GM18909 (cell line): ENCODE data around the gene LRRC32.

Source experiments
- ATAC-seq: cut with Tn5 transposase; IDR thresholded peaks from one replicate; pipeline ENCODE4 v1.9.1; 2021; ENCODE audit warnings: mild to moderate bottlenecking; ENCODE audit not compliant: unreplicated experiment, poor library complexity

LRRC32 gene

GRCh38 chr11:76665921-76666351 lies 4.6 kb downstream of the LRRC32 start:
- ATAC-seq, result no peak

DNA sequence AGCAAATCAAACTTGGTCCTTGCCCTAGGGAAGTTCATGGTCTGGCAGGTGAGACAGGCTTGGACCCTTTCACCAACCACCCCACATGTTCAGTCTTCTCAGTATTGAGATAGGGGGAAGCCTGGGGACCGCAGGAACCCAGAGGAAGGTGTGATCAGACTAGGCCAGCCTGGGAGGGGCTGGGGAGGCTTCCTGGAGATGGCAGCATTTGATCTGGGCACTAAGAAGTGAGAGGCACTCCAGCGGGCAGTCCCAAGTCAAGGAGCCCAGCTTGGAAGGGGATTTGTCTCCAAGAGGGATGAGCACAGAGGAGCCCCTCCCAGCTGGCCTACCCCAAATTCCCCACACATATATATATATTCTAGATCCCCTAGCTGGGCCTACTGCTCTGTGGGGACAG lies 5.4 kb downstream of the LRRC32 start:
- no peak for ATAC-seq

DNA sequence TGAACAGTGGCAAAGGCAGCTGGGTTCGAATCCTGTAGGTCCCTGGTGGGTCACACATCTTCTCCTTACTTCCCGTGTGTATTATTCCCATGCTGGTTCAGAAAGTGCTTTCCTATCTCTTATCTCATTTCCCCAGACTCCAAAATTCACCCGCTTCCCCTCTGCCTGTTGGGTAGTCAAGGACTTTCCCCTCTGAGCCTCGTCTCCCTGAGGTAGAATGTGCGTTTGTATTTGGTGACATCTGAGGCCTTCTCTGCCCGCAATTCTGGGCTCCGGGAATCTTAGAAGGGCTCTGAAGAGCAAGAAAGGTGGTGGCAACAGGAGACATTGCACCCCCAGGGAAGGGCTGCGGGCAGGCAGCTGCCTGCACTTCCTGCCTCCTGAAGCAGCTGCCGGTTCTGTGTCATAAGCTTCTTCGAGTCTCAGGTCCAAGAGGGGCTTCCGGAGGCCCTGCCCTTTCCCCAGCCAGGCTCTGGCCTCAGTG lies 5.9 kb downstream of the LRRC32 start:
- ATAC-seq, result no peak

GRCh38 chr11:76663912-76664440 lies 6.6 kb downstream of the LRRC32 start:
- ATAC-seq, result no peak

- ATAC-seq, result no peak
Measured at GRCh38 chr11:76663486-76663810, 7.1 kb downstream of the LRRC32 start.

DNA sequence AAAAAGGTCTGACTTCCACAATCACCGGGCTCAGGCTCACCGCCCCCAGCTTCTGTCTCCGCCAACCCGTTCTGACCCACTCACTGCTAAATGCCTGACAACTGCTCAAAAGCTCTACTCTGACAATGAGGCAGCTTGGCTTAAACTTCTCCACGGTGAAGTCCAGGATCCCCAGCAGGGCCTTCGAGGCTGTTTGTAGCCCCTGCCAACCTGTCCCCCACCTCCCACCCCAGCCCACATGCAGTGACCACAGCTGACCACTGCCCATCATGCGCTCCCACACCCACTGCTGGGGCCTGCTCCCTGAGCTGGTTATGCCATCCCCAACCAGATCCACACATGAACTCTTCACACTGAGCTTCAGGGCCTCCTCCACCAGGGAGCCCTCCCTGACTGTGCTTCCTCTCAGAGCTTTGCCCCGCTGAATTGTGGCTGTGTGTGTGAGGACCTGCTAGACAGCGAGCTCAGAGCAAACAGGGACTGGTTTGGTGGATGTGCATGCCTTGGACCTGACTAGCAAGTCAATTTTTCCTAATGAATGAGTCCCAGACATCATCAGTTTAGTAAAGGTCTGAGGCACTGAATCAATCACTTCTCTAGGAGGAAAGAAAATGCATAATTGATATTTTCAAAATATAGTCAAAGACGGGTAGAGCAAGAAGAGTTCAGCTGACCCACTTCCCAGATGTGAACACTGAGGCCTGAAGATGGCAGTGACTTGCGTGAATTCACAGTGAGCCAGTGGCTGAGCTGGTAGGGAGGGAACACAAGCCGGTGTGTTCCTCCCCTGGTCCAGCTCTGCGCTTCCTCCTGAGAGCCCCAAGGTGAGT lies 7.7 kb downstream of the LRRC32 start:
- ATAC-seq, result no peak

- ATAC-seq, result no peak
Measured at GRCh38 chr11:76661834-76662434, 8.6 kb downstream of the LRRC32 start.

- no peak for ATAC-seq
Measured at GRCh38 chr11:76661306-76661751, 9.2 kb downstream of the LRRC32 start.

DNA sequence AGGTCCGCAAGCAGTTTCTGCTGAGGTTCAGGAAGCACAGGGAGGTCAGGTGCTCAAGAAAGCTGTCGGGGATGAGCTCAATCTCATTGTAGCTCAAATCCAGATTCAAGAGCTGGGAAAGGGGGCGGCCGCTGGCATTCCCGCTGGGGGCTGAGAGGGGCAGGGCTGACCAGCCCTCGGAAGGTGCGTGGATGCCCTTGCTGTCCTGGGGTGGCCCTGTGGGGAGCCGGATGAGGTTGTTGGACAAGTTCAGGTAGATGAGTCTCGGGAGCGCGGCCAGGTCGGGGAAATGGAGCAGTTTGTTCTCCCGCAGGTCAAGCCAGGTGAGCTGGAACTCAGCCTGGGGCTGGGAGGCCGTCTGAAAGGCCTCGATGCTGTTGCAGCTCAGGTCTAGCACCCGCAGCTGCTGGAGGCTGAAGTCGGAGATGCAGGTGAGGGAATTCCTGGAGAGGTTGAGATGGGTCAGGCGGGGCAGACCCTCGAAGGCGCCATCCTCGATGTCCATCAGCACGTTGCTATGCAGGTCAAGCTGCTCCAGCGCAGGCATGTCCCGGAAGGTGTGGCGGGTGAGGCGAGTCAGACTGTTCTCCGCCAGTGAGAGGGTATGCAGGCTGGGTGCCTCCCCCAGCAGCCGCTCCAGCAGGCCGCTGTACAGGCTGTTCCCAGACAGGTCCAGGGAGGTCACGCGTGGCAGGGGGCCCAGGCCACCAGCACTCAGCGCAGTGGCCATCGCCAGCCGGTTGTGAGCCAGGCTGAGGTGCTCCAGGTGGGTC lies 9.8 kb downstream of the LRRC32 start:
- no peak for ATAC-seq

GRCh38 chr11:76659672-76660532 lies 10.6 kb downstream of the LRRC32 start:
- ATAC-seq, result no peak

GRCh38 chr11:76658651-76659650 lies 11.6 kb downstream of the LRRC32 start:
- ATAC-seq, result no peak

- ATAC-seq, result no peak
Measured at GRCh38 chr11:76658231-76658630, 12.3 kb downstream of the LRRC32 start.

DNA sequence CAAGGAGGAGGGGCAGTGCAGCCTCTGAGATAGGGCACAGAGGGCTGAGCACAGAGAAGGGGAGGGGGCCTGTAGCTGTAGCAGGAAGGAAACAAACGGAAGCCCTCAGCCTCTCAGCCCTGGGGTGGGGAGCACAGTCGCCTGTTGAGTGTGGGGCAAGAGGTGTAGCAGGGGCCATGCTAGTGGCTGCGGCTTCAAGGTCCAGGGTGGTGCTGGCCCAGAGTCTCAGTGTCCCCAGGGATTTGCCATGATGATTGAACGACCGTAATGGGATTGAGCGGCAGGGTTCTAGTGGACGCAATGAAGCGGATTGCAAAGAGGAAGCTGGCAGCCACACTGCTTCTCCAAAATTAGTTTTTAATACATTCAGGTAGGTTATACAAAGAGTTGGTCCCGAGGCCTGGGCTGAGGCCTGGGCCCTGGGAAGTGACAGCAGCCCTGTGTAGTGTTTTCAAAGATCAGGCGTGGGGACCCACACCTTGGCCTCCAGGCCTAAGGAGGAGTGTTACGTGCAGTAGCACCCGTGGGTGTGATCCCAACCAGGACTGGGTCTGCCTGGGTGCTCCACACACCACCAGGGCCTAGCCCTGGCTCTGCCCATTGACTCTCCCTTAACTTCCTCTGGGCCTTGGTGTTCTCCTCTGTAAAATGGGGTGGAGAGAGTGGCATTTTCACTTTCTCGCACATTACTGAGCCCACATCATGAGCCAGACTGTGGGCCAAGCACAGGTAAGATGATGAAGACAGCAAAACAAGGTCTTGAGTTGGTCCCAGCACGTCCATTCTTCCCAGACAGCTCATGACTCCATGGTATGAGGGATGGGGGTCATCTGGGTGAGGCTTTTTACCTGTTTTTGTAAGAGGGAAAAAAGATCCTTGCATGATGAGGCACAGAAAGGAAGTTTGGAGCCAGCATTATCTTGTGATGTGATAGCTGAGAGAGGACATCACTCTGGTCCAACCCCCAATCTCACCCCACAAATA lies 13.1 kb downstream of the LRRC32 start:
- no peak for ATAC-seq

DNA sequence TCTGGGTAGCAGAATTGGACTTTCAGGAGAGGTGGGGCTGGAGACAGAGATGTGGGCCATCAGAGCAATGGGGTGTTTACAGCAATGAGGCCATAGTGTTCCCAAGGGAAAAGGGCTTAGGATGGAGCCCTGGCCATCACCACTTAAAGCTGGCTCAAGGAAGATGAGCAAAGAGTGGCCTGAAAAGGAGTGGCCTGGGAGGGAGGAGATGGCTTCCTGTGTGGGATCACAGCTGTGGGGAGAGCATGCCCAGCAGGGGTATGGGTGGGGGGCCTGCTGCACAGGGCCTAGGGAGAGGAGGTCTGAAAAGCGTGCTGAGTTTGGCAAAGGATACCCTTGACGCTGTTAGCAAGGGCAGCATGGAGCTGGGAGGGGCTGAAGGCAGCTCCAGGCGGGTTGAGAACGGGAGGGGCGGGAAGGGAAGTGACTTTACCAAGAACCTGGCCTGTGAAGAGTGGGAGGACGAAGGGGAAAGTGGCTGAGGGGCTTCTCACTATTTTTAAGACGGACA lies 13.9 kb downstream of the LRRC32 start:
- no peak for ATAC-seq

- no peak for ATAC-seq
Measured at GRCh38 chr11:76656050-76656531, 14.5 kb downstream of the LRRC32 start.

- no peak for ATAC-seq
Measured at GRCh38 chr11:76655501-76656049, 15.0 kb downstream of the LRRC32 start.

DNA sequence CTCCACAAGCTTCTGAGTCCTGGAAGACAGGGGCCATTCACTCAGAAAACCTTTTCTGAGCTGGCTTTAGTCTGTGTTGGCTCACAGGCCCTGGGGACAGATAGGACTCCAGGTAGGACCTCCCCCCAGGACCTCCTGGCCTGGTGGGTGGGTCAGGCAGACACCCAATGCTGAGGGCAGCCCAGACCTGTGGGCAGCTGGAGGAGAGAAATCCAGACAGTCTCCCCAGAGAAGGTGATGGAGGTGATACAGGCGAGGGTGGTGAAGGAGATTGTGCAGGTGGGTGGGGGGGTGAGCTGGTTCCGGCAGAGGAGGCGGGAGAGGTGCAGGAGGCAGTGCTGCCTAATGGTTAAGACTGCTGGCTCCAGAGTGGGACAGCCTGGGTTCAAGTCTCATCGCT lies 15.6 kb downstream of the LRRC32 start:
- no peak for ATAC-seq
